ENCODE data around the gene TRIM8.

The TRIM8 gene

GRCh38 chr10:102641402-102641801, 2.9 kb upstream of the TRIM8 start:
- Histone ChIP-seq H3K4me1 (no peaks in the 10 kb centered on the region), H3K9me3 (no peaks in the 10 kb centered on the region), H3K36me3 (no peaks in the 10 kb centered on the region), H3K4me3 (ENCODE audit: low read depth, low read length) (peak overlapping the region; percentile 91), H3K27me3 (no peaks in the 10 kb centered on the region)
- DNase-seq: no peak
- TF ChIP-seq, protein P1, sequence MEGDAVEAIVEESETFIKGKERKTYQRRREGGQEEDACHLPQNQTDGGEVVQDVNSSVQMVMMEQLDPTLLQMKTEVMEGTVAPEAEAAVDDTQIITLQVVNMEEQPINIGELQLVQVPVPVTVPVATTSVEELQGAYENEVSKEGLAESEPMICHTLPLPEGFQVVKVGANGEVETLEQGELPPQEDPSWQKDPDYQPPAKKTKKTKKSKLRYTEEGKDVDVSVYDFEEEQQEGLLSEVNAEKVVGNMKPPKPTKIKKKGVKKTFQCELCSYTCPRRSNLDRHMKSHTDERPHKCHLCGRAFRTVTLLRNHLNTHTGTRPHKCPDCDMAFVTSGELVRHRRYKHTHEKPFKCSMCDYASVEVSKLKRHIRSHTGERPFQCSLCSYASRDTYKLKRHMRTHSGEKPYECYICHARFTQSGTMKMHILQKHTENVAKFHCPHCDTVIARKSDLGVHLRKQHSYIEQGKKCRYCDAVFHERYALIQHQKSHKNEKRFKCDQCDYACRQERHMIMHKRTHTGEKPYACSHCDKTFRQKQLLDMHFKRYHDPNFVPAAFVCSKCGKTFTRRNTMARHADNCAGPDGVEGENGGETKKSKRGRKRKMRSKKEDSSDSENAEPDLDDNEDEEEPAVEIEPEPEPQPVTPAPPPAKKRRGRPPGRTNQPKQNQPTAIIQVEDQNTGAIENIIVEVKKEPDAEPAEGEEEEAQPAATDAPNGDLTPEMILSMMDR (IDR thresholded peaks at IDR 0.05; ENCODE audit: low read depth, low read length): no peak

GRCh38 chr10:102641880-102642735, 2.2 kb upstream of the TRIM8 start:
- TF ChIP-seq, protein P1 (IDR thresholded peaks at IDR 0.05; ENCODE audit: low read depth, low read length): no peak
- peak; percentile 98 for DNase-seq
- Histone ChIP-seq H3K27me3 (no peaks in the 10 kb centered on the region), H3K4me3 (ENCODE audit: low read depth, low read length) (peak overlapping the region; percentile 91), H3K36me3 (no peaks in the 10 kb centered on the region), H3K9me3 (no peaks in the 10 kb centered on the region), H3K4me1 (no peaks in the 10 kb centered on the region)

DNA sequence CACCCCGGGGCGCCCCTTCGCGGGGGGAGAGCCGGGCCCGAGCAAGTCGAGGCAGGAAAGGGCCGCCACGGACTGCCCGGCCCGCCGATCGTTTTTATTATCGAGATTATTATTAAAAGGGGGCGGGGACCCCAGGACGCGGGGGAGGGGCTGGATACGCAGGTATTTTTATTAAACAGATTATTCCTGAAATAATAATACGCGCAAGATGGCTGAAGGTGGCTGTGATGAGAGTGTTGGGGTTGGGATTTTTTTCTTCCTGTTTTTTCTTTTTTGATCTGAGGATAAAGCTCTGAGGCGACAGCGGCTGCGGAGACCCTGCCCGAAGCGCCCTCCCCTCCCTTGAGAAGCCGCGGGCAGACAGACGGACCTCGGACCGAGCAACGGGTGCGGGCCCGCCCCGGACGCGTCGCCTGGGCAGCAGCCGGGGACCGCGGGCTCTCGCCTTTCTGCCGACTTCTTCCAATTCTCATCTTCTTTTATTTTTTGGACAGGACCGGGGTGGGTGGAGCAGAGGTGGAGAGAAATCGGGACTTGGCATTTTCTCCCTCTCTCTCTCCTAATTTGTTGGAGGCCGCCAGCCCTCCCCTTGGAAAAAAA, 1.4 kb upstream of the TRIM8 start:
- Histone ChIP-seq H3K36me3 (peaks cover 2% of the 10 kb centered on the region; the same call in 1 of the 2 replicates), H3K27me3 (no peaks in the 10 kb centered on the region), H3K9me3 (no peaks in the 10 kb centered on the region), H3K4me1 (no peaks in the 10 kb centered on the region; the same call in 1 of the 2 replicates), H3K4me3 (ENCODE audit: low read depth, low read length) (peak overlapping the region; percentile 91)
- TF ChIP-seq, protein P1 (IDR thresholded peaks at IDR 0.05; ENCODE audit: low read depth, low read length): no peak
- DNase-seq: peak; percentile 38

- Histone ChIP-seq H3K27me3 (no peaks in the 10 kb centered on the region), H3K4me1 (no peaks in the 10 kb centered on the region; the same call in 1 of the 2 replicates), H3K4me3 (ENCODE audit: low read depth, low read length) (peak overlapping the region; percentile 91), H3K9me3 (no peaks in the 10 kb centered on the region), H3K36me3 (peaks cover 5% of the 10 kb centered on the region; the same call in 1 of the 2 replicates)
- peak; percentile 68 for DNase-seq
- TF ChIP-seq, protein P1 (IDR thresholded peaks at IDR 0.05; ENCODE audit: low read depth, low read length): no peak
Measured at GRCh38 chr10:102643336-102644065, 778 bp upstream of the TRIM8 start.

- peak overlapping the region; percentile 91 for H3K4me3 ChIP-seq (ENCODE audit: low read depth, low read length)
- TF ChIP-seq, protein P1 (IDR thresholded peaks at IDR 0.05; ENCODE audit: low read depth, low read length): peak; percentile 61
- DNase-seq: peak; percentile 93
- peaks cover 5% of the 10 kb centered on the region; the same call in 1 of the 2 replicates for H3K36me3 ChIP-seq
- no peaks in the 10 kb centered on the region for H3K27me3 ChIP-seq
- H3K4me1 ChIP-seq: peaks cover 3% of the 10 kb centered on the region
- H3K9me3 ChIP-seq: no peaks in the 10 kb centered on the region
Measured at GRCh38 chr10:102644646-102645387, 538 bp downstream of the TRIM8 start.

Data from BE2C (cell line).